ENCODE measurements around the gene KCNN4. TPM values are rescaled to one million over a fixed set of nuclear protein-coding genes. Genes with fewer than 3 reads are reported as not detected.
"Not testable (repeated sequence)": the region's sequence is repeated elsewhere in the genome, so short reads cannot be mapped to it uniquely, and the experiment has no call there.

Gene KCNN4
- total and polyA plus RNA-seq, 10 of the 15 experiments (the other 5 are each of a cell fraction or from before 2014, with no cell fraction given): 1.4 to 112 (median 77.9) TPM

GRCh38 chr19:43817454-43817853, 36.7 kb upstream of the KCNN4 start:
- ATAC-seq; POLR2A ChIA-PET; H2AFZ ChIP-seq (ENCODE audit: control insufficient read depth, low read depth, low read length); H3K9me3 ChIP-seq (replicated peaks; ENCODE audit: control insufficient read depth, insufficient read depth, low read length); H3K9ac ChIP-seq (ENCODE audit: control insufficient read depth, insufficient read depth, low read length); H3K4me1 ChIP-seq (ENCODE audit: control insufficient read depth, insufficient read depth, low read length); intact Hi-C loops (cut with micrococcal nuclease; ENCODE audit: unreplicated experiment); H3K36me3 ChIP-seq (ENCODE audit: control insufficient read depth in 2 of 2, insufficient read depth in 2 of 2, low read length in 1 of 2); in situ Hi-C loops (cut with MboI); H3K4me2 ChIP-seq (ENCODE audit: control insufficient read depth, insufficient read depth); H3K27ac ChIP-seq (ENCODE audit: control insufficient read depth, insufficient read depth); H3K79me2 ChIP-seq (ENCODE audit: control insufficient read depth, insufficient read depth, low read length); H4K20me1 ChIP-seq (ENCODE audit: control insufficient read depth, insufficient read depth); H3K27me3 ChIP-seq (replicated peaks in 1 of 2; ENCODE audit: control insufficient read depth in 2 of 2, insufficient read depth in 2 of 2, low read length in 1 of 2); DNase-seq (ENCODE audit: low read depth, low spot score); RAD21 ChIA-PET (ENCODE audit: unreplicated experiment); H3K4me3 ChIP-seq; FAIRE-seq; BruUV-seq (replicated peaks): not testable (repeated sequence)
- 17% methylated on average over 1 of the region's 1 CpG for WGBS (ENCODE audit: insufficient coverage, insufficient replicate concordance, low lambda C conversion rate, missing lambda C conversion rate)
- ChIA-PET SMC1A (ENCODE audit: uncharacterized antibody, unreplicated experiment) (interaction anchor here (1.3 kb wide), 1 partner anchor 18 kb away, joined by 3 read pairs; no protein-coding TSS in a partner anchor), CTCF (interaction anchor here (0.9 kb wide), 1 partner anchor 51 kb away, joined by 3 read pairs; no protein-coding TSS in a partner anchor)

DNA sequence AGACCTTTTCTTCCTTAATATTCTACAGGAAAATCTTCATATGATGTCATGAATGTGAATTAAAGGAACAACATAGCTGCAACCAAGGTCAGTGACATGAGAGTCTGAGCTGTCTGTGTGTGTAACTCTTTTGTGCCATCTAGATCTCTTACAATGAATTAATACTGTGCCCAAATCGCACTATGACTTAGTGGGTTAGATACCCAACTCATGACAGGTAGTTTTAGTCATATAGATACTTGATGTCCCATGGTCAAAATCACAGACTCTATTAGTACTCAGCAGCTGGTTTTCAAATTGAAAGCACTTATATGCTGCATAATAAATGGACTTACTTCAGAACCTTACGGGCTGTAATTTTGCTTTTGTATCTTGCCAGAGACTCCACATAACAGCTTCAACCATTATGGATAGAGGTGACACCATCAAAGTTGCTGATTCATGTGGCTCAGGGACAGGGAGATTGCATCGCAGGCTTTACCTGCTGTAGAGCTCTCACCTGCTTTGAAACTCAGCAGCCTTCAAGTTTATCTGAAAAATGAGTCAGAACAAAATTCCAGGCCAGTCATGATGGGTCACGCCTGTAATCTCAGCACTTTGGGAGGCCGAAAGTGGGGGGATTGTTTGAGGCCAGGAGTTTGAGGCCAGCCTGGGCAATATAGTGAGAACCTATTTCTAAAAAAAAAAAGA, 34.0 kb upstream of the KCNN4 start:
- SMC1A ChIA-PET (ENCODE audit: uncharacterized antibody, unreplicated experiment): interaction anchor here (1.3 to 1.4 kb wide), 2 partner anchors 70 to 146 kb away, joined by 3 read pairs; no protein-coding TSS in a partner anchor
- DNase-seq (ENCODE audit: low read depth, low spot score) (no peak), ATAC-seq (peak; percentile 43; the same call in 2 of the 3 replicates), FAIRE-seq (no peak)
- Histone ChIP-seq H3K27ac (ENCODE audit: control insufficient read depth, insufficient read depth) (no peak overlapping the region), H3K4me1 (ENCODE audit: control insufficient read depth, insufficient read depth, low read length) (no peaks in the 10 kb centered on the region), H3K79me2 (ENCODE audit: control insufficient read depth, insufficient read depth, low read length) (no peaks in the 10 kb centered on the region), H3K36me3 (ENCODE audit: control insufficient read depth in 2 of 2, insufficient read depth in 2 of 2, low read length in 1 of 2) (no peaks in the 10 kb centered on the region), H3K4me3 (no peak overlapping the region), H3K27me3 (replicated peaks in 1 of 2; ENCODE audit: control insufficient read depth in 2 of 2, insufficient read depth in 2 of 2, low read length in 1 of 2) (no peaks in the 10 kb centered on the region), H4K20me1 (ENCODE audit: control insufficient read depth, insufficient read depth) (no peaks in the 10 kb centered on the region), H3K4me2 (ENCODE audit: control insufficient read depth, insufficient read depth) (no peak overlapping the region), H3K9ac (ENCODE audit: control insufficient read depth, insufficient read depth, low read length) (no peak overlapping the region), H2AFZ (ENCODE audit: control insufficient read depth, low read depth, low read length) (no peak overlapping the region), H3K9me3 (replicated peaks; ENCODE audit: control insufficient read depth, insufficient read depth, low read length) (no peaks in the 10 kb centered on the region; the same call in 2 of the 3 replicates)
- RAD21 ChIA-PET (ENCODE audit: unreplicated experiment): no interaction called here
- CTCF ChIA-PET: interaction anchor here (0.6 to 6.5 kb wide), 3 partner anchors 70 to 254 kb away, joined by 3 to 74 read pairs (median 3); no protein-coding TSS in a partner anchor
- BruUV-seq (replicated peaks): no TSS peak
- 12% methylated on average over 5 of the region's 5 CpGs for WGBS (ENCODE audit: insufficient coverage, insufficient replicate concordance, low lambda C conversion rate, missing lambda C conversion rate)
- in situ Hi-C loops (cut with MboI): no loop called here
- POLR2A ChIA-PET: no interaction called here
- intact Hi-C loops (cut with micrococcal nuclease; ENCODE audit: unreplicated experiment): no loop called here
- TF ChIP-seq EP300 (IDR thresholded peaks at IDR 0.05; ENCODE audit: borderline replicate concordance in 1 of 2, control insufficient read depth in 1 of 2, low read depth in 2 of 2, low read length in 2 of 2): no peak
- no peak for TF ChIP-seq EED (IDR thresholded peaks at IDR 0.05; ENCODE audit: low read depth)
- no peak for TF ChIP-seq MXI1 (IDR thresholded peaks at IDR 0.05; ENCODE audit: low read depth, low read length)
- TF ChIP-seq, protein P1, sequence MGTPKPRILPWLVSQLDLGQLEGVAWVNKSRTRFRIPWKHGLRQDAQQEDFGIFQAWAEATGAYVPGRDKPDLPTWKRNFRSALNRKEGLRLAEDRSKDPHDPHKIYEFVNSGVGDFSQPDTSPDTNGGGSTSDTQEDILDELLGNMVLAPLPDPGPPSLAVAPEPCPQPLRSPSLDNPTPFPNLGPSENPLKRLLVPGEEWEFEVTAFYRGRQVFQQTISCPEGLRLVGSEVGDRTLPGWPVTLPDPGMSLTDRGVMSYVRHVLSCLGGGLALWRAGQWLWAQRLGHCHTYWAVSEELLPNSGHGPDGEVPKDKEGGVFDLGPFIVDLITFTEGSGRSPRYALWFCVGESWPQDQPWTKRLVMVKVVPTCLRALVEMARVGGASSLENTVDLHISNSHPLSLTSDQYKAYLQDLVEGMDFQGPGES (IDR thresholded peaks at IDR 0.05): no peak
- TF ChIP-seq IKZF2 (IDR thresholded peaks at IDR 0.05): no peak
- TF ChIP-seq, protein P2, sequence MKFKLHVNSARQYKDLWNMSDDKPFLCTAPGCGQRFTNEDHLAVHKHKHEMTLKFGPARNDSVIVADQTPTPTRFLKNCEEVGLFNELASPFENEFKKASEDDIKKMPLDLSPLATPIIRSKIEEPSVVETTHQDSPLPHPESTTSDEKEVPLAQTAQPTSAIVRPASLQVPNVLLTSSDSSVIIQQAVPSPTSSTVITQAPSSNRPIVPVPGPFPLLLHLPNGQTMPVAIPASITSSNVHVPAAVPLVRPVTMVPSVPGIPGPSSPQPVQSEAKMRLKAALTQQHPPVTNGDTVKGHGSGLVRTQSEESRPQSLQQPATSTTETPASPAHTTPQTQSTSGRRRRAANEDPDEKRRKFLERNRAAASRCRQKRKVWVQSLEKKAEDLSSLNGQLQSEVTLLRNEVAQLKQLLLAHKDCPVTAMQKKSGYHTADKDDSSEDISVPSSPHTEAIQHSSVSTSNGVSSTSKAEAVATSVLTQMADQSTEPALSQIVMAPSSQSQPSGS (IDR thresholded peaks at IDR 0.05; ENCODE audit: low read length): no peak
- no peak for TF ChIP-seq SREBF1 (IDR thresholded peaks at IDR 0.05; ENCODE audit: low read length)
- TF ChIP-seq IRF5 (IDR thresholded peaks at IDR 0.05; ENCODE audit: borderline replicate concordance): no peak
- TF ChIP-seq PML (IDR thresholded peaks at IDR 0.05; ENCODE audit: low read length): no peak
- no peak for TF ChIP-seq BACH1 (IDR thresholded peaks at IDR 0.05; ENCODE audit: borderline replicate concordance)
- no peak for TF ChIP-seq ZNF274 (IDR thresholded peaks at IDR 0.05; ENCODE audit: insufficient read depth, insufficient read length)
- no peak for TF ChIP-seq BCL11A (IDR thresholded peaks at IDR 0.05; ENCODE audit: low read depth, low read length)
- TF ChIP-seq NR2C2 (IDR thresholded peaks at IDR 0.05; ENCODE audit: borderline replicate concordance, control insufficient read depth, insufficient read length, low read depth): no peak
- TF ChIP-seq SMC3 (IDR thresholded peaks at IDR 0.05; ENCODE audit: borderline replicate concordance, low read length): no peak
